Measurements from ENCODE around the gene TLCD1.
"Not testable (repeated sequence)": the region's sequence is repeated elsewhere in the genome, so short reads cannot be mapped to it uniquely, and the experiment has no call there.

Gene TLCD1

DNA sequence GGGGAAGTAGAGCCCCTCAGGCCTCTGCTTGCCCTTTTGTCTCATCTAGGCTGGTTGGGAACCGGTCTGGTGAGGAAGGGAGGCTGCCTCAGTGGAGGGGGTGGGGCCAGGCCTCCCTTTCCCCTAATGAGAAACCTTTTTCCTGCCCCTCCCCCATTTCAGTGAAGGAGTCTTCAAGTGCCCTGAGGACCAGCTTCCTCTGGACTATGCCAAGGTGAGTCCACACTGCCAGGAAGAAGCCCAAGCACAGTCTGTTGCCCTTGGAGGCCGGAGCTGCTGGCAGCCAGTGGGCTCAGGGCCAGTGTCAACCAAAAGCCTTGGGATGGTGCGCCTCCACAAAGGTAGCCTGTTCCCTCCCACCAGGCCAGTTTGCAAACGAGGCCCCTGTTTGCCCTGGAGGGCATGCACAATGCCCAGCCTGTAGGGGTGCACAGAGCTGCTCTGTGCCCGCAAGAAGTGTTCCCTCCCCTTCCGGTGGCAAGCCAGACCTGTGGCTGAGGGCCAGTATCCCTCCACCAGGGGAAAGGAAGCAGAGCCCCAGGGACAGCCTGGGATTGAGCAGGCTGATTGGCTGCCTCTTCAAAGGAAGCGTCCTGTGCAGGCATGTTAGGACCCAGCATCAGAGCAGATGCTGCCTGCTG is 21.1 kb upstream of the TLCD1 start:
- no peak for DNase-seq (ENCODE audit: low read depth in 2 of 2)

DNA sequence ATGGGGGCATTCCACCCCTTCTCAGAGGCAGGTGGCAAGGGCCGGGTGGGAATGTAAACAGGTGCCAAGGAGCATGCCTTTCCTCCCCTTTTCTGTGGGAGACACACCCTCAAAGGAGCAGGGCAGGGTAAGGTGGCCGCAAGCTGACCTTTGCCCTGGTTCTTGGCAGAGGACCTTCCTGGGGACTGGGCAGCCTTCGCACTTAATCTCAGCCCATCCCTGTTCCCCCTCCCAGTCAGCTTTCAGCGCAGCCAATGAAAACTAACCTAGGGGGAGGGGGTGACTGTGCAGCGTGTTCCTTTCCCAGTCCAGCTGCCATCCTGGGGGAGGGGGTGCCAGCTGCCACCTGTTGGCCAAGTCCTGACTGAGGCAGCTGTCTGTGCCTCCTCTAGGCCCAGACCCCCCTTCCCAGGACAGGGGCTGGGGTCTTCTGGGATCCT is 20.6 kb upstream of the TLCD1 start:
- DNase-seq (ENCODE audit: low read depth in 2 of 2), result no peak

DNA sequence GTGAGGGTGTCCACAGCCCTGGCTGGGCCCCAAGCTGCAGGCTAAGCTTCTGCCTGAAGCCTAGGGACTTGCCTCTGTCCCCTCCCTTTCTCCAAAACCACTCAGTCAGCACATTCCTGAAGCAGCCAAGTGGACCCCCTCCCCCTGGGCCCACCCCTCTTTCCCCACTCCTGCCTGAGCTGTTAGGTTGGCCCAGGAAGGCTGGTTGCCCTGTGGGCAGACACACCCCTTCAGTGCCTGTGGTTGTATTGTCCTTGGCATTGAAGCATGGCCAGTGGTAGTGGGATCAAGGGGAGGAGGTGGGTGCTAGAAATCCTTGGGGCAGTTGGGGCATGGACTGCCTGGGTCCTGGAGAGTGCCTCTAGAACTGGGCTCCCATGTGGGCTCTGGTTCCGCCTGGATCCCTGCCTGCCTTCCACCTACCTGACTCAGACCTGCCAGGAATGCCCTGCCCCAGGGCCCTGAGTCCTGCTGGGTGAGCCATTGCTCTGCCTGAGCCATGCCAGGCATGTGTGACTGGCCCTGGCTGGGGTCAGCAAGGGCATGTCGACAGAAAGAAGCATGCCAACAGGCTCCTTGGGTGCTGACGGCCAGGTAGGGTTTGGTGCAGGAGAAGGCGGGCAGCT is 19.9 kb upstream of the TLCD1 start:
- no peak for DNase-seq (ENCODE audit: low read depth in 2 of 2)

DNA sequence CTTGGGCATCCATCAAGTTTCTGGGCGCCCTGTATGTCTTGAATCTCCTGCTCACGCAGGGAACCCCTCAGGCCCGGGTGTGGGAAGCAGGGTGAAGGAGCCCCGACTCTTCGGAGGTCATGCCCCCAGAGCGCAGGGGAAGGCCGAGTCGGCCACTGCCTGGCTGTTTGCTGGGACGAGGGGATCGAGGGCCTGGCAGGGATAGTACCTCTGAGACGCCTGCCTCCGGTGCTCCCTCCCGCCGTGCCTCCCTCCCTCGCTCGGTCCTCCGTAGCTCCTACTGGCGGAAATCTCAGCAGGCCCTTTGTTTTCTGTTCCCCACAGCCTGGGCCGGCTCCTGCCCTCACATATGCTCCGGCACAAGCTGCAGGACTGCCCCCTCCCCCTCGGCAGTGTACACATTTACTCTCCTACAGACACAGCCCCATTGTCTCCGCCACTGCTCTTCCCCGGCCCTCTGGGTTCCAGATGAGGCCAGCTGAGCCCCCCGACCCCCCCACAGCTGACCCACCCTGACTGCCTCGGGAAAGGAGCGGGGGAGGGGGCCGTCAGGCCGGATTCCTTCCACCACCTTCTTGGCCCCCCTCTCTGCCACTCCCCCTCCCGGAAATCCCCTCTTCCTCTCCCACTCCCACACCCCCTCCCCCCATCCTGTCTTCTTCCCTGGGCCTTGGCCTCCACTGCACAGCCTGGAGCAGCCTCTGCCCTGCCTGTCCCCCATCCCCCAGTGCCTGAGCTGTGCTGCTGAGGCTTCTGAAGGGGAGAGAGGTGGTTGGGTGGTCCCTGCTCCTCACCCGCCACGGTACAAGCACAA is 19.1 kb upstream of the TLCD1 start:
- DNase-seq (ENCODE audit: low read depth in 2 of 2), result no peak

DNA sequence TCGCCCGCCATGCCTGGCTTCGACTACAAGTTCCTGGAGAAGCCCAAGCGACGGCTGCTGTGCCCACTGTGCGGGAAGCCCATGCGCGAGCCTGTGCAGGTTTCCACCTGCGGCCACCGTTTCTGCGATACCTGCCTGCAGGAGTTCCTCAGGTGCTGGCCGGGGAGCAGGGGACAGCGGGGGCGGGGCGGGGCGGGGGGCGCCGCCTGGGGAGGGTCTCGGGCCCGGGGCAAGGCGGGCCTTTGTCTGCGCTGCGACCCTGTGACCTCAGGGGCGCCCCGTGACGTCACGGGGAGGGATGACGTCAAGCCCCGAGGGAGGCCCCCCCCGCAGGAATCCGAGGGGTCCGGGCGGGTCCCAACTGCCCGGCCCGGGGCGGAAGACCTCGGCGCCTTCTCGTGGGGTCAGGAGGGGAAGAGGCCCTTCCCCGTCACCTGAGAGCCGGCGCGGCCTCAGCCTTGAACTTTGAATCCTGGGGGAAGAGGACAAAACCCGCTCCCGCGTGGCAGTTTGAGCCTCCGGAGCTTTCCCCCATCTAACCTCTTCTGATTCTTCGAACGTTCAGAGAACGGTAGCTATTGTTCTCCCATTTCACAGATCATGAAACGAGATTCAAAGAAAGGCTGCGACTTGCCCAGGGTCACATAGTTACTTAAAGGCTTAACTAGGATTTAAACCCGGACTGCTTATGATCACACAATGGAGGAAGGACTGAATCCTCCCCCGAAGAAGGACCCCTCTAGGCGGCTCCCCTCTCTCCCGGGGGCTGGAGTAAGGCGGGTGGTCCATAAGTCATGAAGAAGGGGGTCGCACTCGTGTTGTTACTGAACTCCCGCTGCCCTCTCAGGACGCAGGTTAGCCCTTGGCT is 18.3 kb upstream of the TLCD1 start:
- peak; percentile 61 to 62 for DNase-seq (ENCODE audit: low read depth in 2 of 2)

DNA sequence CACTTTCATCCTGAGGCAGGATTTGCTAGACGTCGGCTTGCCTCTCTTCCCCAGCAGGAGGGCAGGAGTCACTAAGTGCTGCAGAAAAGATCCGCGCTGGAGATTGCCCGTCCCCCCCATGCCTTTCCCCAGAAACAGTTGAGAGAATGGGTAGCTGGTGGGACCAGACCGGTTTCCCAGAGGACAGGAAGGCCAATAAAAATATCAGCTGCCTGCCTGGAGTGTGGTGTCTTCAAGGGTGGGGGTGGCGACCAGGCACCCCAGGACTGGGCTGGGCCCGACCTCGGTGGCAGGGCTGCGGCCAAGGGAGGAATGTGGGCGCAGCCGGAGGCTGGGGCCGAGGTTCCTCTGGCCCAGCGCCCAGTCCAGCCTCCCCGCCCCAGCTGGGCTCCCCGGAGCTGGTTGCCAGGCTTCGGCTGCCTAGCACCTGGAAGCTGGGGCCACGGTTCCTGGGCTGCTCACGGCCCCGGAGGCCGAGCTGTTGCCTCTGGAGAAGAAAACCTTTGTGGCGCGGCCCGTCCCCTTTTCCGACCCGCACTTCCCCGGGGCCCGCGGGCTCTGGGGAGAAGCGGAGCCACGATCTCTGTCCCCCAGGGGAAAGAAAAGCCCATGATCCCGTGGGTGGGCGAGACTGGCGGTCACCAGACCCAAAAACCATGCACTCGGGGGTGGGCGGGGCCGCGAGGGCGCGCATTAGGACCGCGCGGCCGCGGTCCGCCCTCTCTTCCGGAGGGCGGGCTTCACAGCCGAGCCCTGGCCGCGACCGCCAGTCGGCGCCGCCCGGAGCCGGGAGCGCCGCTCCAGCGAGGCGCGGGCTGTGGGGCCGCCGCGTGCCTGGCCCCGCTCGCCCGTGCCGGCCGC is 17.4 kb upstream of the TLCD1 start, which contains the start of gene TRAF4:
TRAF4 (plus strand) TSS at position 769 of the 861 bp plus-strand sequence. CDS start 102 bp downstream, outside the sequence.
- peak; percentile 71 to 78 for DNase-seq (ENCODE audit: low read depth in 2 of 2)

DNA sequence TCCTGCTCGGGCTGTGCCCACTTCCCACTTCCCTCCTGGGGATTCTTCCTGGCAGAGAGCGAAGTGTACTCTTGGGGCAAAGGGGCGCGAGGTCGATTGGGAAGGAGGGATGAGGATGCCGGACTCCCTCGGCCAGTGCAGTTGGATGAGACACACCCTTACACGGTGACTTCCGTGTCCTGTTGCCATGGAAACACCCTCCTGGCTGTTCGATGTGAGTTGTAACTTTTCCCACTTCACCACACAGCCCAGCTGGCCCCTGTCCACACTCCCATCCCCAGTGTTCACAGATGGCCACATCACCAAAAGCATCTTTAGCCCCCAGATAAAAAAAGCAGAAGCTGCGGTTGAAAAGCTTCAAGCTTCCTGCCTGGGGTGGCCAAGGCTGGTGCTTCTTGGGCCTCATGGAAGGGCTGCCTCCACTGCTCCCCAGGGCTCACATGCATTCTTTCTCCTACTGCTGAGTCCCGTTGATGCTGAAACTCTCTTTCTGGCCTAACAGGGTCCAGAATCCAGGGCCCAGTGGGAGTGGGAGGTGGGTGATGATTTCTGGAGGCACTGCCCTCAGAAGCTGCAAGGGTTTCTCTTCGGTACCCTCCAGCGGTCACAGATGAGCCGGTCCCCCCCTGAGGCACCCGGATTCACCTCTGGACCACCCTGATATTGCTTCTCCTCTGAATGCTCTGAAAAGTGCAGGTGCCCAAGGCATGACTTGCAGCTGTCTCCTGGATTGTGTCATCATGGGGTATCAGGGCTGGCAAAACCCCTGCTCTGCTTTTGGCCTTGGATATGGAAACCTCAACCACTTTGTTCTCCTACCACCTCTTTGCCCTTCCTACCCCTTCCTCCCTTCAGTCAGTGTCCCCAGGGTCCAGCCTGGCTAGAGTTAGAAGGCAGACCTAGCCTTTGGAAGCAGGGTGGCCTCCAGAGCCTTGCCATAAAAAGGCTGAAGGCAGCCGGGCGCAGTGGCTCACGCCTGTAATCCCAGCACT is 15.6 kb upstream of the TLCD1 start:
- no peak for DNase-seq (ENCODE audit: low read depth in 2 of 2)

DNA sequence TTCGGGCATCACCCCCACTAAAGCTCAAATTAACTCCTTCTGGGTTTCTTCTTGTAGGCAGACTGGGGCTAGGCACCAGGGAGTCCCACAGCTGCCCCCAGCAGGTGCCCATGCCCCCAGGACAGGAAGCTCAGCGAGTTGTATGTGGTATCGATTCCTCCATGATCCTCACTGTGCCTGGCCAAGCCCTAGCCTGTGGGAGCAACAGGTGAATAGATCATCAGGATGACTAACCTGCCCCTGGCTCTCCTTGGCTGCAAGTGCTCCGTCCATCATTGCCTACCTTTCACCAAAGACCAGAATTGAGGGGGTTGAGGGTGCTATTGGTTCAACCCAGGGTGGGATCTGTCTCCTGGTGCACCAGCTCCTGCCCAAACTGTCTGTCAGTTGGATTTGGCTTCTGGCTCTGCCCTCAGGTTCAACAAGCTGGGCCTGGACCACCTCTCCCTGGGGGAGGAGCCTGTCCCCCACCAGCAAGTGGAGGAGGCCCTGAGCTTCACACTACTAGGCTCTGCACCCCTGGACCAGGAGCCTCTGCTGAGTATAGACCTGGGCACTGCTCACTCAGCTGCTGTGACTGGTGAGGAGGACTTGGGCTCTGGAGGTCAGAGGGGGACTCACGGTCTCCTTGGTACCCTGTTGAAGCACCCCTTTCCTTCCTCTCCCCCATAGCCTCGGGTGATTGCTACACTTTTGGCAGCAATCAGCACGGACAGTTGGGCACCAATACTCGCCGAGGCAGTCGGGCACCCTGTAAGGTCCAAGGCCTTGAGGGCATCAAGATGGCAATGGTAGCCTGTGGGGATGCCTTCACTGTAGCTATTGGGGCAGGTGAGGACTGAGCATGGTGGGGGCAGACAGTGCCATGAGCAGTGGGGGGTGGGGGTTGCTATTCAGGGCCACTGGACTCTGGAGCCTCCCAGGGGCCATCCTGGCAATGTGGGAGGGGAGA is 14.6 kb upstream of the TLCD1 start:
- no peak for DNase-seq (ENCODE audit: low read depth in 2 of 2)

DNA sequence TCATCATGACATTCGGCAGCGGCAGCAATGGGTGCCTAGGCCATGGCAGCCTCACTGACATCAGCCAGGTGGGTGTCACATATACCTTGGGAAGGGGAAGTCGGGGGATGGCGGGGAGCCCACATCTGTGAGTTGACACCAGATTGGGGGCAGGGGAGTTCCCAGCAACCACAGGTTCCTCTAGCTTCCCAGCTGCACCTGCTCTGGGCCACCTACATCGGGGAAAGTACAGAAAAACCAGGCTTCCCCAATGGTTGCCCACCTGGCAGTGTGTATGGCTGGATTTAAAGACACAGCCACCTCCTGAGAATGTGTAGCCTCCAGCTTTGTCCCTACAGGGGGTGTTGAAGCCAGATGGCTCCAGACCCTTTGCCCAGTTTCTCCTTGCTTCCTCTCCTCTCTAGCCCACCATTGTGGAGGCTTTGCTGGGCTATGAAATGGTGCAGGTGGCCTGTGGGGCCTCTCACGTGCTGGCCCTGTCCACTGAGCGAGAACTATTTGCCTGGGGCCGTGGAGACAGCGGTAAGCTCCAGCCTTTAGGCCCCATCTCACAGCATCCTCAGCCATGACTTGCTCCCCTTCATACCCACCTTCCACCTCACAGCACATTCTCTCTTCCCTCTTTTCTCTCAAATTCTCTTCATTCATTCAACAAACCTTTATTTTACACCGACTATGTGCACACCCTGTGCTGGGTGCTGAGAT is 12.8 kb upstream of the TLCD1 start:
- no peak for DNase-seq (ENCODE audit: low read depth in 2 of 2)

DNA sequence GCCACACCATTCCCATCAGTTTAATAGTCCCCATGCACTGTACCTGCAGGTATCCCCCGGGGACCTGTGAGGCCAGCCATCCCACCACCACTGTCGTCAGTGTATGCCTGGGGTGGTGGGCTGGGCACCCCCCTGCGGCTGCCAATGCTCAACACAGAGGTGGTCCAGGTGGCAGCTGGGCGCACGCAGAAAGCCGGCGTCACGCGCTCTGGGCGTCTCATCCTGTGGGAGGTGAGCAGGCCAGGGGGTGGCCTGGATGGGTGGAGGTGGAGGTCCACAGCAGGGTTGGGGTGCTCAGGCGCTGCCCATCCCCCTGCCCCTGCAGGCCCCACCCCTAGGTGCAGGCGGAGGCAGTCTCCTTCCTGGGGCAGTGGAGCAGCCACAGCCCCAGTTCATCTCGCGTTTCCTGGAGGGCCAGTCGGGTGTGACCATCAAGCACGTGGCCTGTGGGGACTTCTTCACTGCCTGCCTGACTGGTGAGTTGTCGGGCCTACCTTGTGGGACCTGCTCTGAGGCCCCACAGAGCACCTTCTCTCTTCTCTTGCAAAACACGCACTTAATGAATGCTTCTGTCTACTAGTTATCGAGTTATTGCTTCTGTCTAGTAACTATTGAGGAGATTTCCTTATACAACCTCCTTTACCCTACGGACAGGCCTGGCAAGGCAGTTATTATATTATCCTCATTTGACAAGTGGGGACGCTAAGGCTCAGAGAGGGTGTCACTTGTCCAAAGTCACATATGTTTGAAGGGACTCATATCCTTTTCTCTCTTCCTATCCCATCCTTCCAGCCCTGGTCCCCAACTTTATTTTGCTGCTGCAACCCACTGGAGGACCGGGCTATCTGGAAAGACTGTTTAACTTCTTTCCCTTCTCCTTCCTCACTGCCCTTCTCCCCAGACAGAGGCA is 12.0 kb upstream of the TLCD1 start:
- no peak for DNase-seq (ENCODE audit: low read depth in 2 of 2)

DNA sequence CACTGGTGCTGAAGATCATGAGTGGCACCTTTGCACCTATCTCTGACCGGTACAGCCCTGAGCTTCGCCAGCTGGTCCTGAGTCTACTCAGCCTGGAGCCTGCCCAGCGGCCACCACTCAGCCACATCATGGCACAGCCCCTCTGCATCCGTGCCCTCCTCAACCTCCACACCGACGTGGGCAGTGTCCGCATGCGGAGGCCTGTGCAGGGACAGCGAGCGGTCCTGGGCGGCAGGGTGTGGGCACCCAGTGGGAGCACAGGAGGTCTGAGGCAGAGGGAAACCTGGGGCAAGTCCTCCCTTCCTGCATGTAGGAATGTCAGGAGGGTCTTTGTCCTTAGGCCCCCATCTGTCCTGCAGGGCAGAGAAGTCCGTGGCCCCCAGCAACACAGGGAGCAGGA is 11.3 kb upstream of the TLCD1 start:
- no peak for DNase-seq (ENCODE audit: low read depth in 2 of 2)

DNA sequence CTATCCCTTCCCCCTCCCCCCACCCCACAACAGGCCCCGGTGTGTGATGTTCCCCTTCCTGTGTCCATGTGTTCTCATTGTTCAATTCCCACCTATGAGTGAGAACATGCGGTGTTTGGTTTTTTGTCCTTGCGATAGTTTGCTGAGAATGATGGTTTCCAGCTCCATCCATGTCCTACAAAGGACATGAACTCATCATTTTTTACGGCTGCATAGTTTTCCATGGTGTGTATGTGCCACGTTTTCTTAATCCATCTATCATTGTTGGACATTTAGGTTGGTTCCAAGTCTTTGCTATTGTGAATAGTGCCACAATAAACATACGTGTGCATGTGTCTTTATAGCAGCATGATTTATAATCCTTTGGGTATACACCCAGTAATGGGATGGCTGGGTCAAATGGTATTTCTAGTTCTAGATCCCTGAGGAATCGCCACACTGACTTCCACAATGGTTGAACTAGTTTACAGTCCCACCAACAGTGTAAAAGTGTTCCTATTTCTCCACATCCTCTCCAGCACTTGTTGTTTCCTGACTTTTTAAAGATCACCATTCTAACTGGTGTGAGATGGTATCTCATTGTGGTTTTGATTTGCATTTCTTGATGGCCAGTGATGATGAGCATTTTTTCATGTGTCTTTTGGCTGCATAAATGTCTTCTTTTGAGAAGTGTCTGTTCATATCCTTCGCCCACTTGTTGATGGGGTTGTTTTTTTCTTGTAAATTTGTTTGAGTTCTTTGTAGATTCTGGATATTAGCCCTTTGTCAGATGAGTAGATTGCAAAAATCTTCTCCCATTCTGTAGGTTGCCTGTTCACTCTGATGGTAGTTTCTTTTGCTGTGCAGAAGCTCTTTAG is 10.1 kb upstream of the TLCD1 start:
- DNase-seq (ENCODE audit: low read depth in 2 of 2), result not testable (repeated sequence)

DNA sequence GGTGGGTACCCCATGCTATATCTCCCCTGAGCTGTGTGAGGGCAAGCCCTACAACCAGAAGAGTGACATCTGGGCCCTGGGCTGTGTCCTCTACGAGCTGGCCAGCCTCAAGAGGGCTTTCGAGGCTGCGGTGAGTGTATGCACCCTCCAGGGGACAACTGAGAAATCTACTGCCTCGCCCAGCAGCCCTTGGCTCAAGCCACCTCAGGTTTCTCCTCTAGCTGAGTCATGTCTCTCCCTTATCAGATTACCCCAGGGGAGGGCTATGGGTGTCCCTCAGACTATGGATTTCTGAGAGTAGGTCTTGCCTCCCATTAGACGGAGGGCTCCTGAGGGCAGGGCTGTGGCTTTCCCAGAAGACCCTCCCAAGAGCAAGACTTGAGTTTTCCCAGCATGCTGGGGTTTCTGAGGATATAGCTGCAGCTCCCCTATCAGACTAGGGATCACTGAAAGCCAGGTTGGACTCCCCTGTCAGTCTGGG is 9.2 kb upstream of the TLCD1 start:
- DNase-seq (ENCODE audit: low read depth in 2 of 2), result no peak

DNA sequence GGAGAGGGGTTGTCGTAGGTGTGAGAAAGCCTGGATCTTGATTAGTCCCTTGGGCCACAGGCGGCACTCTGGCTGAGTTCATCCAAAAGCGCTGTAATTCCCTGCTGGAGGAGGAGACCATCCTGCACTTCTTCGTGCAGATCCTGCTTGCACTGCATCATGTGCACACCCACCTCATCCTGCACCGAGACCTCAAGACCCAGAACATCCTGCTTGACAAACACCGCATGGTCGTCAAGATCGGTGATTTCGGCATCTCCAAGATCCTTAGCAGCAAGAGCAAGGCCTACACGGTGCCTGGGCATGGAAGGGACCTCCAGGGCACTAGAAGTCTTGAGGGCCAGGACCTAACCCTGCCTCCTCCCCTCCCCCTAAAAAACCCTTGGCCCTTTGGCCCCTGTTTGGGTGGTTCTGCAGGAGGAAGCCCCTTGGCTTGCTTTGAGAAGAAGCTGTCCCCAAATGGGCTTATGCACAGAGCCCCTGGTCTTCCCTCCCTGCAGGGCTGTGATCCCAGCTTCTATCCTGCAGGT is 8.7 kb upstream of the TLCD1 start:
- no peak for DNase-seq (ENCODE audit: low read depth in 2 of 2)

DNA sequence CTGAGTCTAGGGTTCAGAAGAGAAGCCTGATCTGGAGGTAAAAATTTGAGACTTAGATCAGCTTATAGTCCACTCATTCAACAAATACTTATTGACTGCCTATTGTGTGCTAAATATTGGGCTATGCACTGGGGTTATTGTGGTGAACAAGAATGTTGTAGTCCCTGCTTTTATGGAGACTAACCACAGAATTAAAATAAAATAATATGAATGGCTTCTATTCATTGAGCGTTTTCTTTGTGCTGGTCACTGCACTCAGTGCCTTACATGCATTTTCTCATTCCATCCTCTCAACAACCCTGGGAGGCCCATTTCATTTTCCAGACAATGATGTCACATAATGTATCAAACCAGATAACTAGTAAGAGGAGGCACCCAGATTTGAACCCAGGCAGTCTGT is 7.3 kb upstream of the TLCD1 start:
- no peak for DNase-seq (ENCODE audit: low read depth in 2 of 2)
